WI38 (cell line): Measurements from ENCODE around the gene MBD5.
"Not testable (repeated sequence)": the region's sequence is repeated elsewhere in the genome, so short reads cannot be mapped to it uniquely, and the experiment has no call there.

Source experiments
- H3K4me3 ChIP-seq: 2 replicates; pipeline ENCODE4 v1.5.1; 2011; ENCODE audit warnings: low read depth, mild to moderate bottlenecking, control low read depth, low read length
- CTCF ChIP-seq: IDR thresholded peaks from 2 replicates; pipeline ENCODE4 v1.5.1; 2012; ENCODE audit warnings: low read depth, mild to moderate bottlenecking, control low read depth, low read length

MBD5 gene

GRCh38 chr2:148533004-148533403 is 512.1 kb downstream of the MBD5 start:
- no peak for TF ChIP-seq CTCF

GRCh38 chr2:148533685-148534084 is 512.8 kb downstream of the MBD5 start:
- no peak for TF ChIP-seq CTCF
- no peak overlapping the region for H3K4me3 ChIP-seq

More at GRCh38 chr2:148533004-148533403, 512.1 kb downstream of the MBD5 start:
- no peak overlapping the region for H3K4me3 ChIP-seq

GRCh38 chr2:148534416-148535204 is 513.7 kb downstream of the MBD5 start:
- no peak overlapping the region for H3K4me3 ChIP-seq
- TF ChIP-seq CTCF: no peak

GRCh38 chr2:148538375-148538774 is 517.5 kb downstream of the MBD5 start:
- no peak for TF ChIP-seq CTCF
- H3K4me3 ChIP-seq: no peak overlapping the region

- H3K4me3 ChIP-seq: no peak overlapping the region
- TF ChIP-seq CTCF: no peak
These were observed 519.1 kb downstream of the MBD5 start for GRCh38 chr2:148540022-148540421.

DNA sequence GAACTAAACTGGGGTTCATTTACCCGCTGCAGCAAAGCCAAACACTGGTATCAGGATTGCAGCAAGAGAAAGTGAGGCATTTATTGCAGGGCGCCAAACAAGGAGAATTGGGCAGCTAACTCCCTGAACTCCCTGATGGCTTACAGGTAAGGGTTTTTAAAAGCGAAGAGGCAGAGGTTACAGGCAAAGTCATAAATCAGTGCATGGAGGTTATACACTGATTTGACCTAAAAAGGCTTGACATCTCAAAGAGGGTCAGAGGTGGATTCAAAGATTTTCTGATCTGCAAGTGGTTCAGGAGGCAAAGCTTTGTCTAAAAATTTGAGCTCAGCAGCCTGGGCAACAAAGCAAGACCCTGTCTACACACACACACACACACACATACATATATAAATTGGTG is 520.9 kb downstream of the MBD5 start:
- no peak for TF ChIP-seq CTCF
- no peak overlapping the region for H3K4me3 ChIP-seq

DNA sequence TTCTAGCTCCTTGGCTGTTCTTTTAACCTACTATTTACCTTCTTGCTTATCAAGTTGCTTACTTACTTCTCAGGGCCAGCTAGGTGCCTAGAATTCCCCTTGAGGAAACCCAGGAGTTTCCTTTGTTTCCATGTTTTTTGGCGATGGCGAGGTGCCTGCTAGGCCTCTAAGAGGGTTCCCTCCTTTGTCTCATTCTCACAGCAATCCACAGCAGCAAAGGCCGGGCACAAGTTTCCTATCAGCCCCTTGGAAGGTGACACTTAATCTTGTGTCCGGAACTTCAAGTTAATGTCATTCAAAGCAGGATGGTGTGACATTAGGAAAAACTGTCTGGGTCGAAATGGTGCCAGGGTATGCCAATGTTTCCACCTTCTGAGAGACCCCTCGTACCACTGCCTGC is 521.7 kb downstream of the MBD5 start:
- no peak for TF ChIP-seq CTCF
- H3K4me3 ChIP-seq: no peak overlapping the region

- H3K4me3 ChIP-seq: not testable (repeated sequence)
These were observed 522.2 kb downstream of the MBD5 start for GRCh38 chr2:148543088-148543540.
